Astrocyte of the spinal cord (primary cell): ENCODE results near the gene PRKCE.
A peak's percentile ranks its signal among the peaks of the same experiment; 100 is the strongest.

Experiments
- DNase-seq: peaks from one replicate; pipeline ENCODE4 v3.0.0; 2011; ENCODE audit warnings: low read depth, low spot score
- H3K4me3 ChIP-seq: 2 replicates; pipeline ENCODE4 v1.5.1; 2011; ENCODE audit warnings: low read depth, mild to moderate bottlenecking, low read length, moderate library complexity
- CTCF ChIP-seq: IDR thresholded peaks from 2 replicates; pipeline ENCODE4 v1.5.1; 2012; ENCODE audit warnings: low read depth, mild to moderate bottlenecking, low read length, inconsistent platforms
- in situ Hi-C: cut with HindIII; loops from 2 replicates; pipeline ENCODE4 v1.10.0; 2017; ENCODE audit warnings: low sequenced_read_pairs

Gene PRKCE

DNA sequence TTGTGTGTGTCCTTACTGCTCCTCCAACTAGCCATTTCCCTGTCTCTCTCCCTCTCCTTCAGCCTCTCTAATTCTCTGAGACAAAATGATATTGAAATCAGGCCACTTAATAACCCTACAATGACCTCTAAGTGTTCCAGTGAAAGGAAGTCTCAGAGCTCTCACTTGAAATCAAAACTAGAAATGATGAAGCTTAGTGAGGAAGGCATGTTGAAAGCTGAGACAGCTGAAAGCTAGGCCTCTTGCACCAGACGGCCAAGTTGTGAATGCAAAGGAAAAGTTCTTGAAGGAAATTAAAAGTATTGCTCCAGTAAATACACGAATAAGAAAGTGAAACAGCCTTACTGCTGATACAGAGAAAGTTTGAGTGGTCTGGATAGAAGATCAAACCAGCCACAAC lies 72.9 kb downstream of the PRKCE start:
- no peak overlapping the region for H3K4me3 ChIP-seq
- TF ChIP-seq CTCF = no peak
- no peak for DNase-seq
- in situ Hi-C loops = no loop called here

DNA sequence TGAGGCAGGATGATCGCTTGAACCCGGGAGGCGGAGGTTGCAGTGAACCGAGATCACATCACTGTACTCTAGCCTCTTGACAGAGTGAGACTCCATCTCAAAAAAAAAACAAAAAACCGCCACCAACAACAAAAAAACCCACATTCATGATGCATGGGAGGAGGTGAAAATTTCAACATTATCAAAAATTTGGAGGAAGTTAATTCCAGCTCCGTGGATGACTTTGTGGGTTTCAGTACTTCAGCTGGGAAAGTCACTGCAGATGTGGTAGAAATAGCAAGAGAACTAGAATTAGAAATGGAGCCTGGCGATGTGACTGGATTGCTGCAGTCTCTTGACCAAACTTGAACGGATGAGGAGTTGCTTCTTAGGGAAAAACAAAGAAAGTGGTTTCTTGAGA lies 74.3 kb downstream of the PRKCE start:
- DNase-seq = no peak
- no peak overlapping the region for H3K4me3 ChIP-seq
- in situ Hi-C loops = no loop called here
- no peak for TF ChIP-seq CTCF

DNA sequence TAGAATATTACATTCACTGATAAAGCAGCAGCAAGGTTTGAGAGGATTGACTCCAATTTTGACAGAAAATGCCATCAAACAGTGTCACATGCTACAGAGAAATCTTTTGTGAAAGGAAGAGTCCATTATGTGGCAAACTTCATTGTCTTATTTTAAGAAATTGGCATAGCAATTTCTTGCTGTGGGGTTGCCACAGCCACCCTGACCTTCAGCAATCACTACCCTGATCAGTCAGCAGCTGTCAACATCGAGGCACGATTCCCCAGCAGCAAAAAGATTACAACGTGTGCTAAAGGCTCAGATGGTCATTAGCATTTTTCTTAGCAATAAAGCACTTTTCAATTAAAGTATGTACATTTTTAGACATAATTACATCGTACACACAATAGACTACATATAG lies 74.7 kb downstream of the PRKCE start:
- DNase-seq = no peak
- in situ Hi-C loops = no loop called here
- no peak overlapping the region for H3K4me3 ChIP-seq
- TF ChIP-seq CTCF = no peak

- in situ Hi-C loops = no loop called here
These were observed 77.0 kb downstream of the PRKCE start for GRCh38 chr2:45728458-45728942.

DNA sequence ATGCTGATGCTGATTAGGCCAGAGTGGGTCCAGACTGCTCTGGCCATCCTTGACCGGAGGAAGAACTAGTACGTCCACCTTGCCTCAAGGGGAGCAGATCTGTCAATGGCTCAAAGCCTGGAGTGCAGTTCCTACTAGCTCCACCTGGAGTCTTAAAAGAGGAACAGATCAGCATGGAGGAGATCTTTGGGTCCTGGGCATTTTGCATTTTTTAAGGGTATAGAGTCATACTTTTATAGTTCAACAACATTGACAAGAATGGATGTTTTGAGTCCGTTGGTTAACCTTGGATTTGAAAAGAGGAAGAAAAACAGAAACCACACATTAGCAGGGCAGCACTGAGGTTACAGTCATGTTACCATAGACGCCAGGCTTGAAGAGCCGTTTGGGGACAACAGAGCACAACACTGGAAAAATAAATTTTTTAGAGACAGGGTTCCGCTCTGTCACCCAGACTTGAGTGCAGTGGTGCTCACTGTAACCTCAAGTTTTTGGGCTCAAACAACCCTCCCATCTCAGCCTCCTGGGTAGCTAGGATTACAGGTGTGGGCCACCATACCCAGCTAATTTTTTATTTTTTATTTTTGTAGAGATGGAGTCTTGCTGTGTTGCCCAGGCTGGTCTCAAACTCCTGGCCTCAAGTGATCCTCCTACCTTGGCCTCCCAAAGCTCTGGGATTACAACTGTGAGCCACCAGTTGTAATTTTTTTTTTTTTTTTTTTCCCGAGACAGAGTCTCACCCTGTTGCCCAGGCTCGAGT lies 78.5 kb downstream of the PRKCE start:
- DNase-seq = no peak
- peak; percentile 29 for TF ChIP-seq CTCF
- in situ Hi-C loops = no loop called here
- H3K4me3 ChIP-seq = no peak overlapping the region

More at GRCh38 chr2:45728458-45728942, 77.0 kb downstream of the PRKCE start:
- no peak overlapping the region for H3K4me3 ChIP-seq
- no peak for DNase-seq
- TF ChIP-seq CTCF = no peak

DNA sequence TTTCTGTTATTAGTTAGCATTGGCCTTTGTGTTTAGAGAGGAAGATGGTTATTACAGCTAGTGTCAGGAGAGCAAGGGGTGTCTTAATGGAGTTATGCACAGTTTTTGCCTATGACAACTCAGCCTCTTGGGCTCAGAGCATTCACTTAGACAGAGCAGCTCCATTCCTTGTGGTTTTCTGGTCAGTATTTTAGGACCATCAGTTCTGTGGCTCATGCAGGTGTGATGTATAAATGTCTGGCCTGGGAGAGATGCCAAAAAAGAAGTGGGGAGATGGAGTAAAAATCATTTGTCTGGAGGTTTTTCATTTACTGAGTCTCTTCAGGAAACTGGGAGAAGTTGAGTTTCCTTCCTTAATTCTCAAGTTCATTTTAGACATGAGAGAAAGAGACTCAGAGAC lies 79.7 kb downstream of the PRKCE start:
- in situ Hi-C loops = no loop called here
- no peak for TF ChIP-seq CTCF
- H3K4me3 ChIP-seq = no peak overlapping the region
- no peak for DNase-seq

- in situ Hi-C loops = no loop called here
- no peak for DNase-seq
These were observed 81.0 kb downstream of the PRKCE start for GRCh38 chr2:45732436-45732835.

More at GRCh38 chr2:45732436-45732835, 81.0 kb downstream of the PRKCE start:
- no peak for TF ChIP-seq CTCF
- H3K4me3 ChIP-seq = no peak overlapping the region
